GM12873 (cell line): ENCODE measurements around the gene PURB.

Experiments
- TF ChIP-seq, protein P1 (sequence below): IDR thresholded peaks from 2 replicates; pipeline ENCODE4 v1.5.1; 2012; ENCODE audit warnings: low read depth, mild to moderate bottlenecking, moderate library complexity, low read length, control low read depth; ENCODE audit not compliant: insufficient read depth; ENCODE audit errors: missing control alignments

The PURB gene

DNA sequence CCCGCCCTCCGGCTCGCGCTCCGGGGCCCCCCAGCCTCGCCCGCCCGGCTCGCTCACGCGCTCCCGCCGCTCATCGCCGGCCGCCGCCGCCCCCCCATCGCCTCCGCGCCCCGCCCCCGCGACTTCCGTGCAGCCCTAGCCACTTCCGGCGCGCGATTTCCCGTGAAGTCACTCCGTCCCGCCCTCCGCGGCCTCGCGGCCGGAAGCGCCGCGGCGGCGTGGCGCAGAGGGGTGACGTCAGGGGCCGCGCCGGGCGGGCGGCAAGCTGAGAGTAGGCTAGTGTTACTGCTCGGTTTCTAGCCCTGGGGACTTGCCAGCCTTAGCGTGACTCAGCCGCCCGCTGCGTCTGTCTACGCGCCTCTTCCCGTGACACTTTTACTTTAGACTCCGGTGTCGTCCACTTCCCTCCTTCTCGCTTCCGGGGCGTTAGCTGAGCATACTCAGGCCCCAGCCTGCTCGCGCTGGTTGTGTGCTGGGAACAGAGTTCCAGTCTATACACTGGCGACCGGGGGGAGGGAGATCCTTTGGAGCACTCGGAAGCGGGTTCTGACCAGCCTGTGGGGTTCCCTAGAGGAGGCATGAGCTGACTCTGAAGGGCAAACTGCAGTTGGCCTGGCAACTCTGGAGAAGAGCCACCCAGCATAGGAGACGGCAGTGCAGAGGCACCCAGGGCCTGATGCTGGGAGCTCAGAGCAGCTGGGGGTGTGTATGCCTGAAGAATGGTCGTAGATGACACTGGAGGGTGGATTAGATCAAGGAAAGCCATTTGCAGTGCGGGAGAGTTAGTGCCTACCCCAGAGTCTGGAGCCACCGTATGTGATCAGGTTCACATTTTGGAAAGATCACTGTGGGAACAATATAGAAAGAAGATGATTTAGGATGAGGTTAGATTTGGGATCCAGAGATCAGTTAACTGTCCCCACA lies at the start of gene PURB:
Gene PURB, minus strand, starts transcription at position 137 of the 924 bp plus-strand sequence. CDS start 182 bp downstream, outside the sequence.
- TF ChIP-seq, protein P1, sequence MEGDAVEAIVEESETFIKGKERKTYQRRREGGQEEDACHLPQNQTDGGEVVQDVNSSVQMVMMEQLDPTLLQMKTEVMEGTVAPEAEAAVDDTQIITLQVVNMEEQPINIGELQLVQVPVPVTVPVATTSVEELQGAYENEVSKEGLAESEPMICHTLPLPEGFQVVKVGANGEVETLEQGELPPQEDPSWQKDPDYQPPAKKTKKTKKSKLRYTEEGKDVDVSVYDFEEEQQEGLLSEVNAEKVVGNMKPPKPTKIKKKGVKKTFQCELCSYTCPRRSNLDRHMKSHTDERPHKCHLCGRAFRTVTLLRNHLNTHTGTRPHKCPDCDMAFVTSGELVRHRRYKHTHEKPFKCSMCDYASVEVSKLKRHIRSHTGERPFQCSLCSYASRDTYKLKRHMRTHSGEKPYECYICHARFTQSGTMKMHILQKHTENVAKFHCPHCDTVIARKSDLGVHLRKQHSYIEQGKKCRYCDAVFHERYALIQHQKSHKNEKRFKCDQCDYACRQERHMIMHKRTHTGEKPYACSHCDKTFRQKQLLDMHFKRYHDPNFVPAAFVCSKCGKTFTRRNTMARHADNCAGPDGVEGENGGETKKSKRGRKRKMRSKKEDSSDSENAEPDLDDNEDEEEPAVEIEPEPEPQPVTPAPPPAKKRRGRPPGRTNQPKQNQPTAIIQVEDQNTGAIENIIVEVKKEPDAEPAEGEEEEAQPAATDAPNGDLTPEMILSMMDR: no peak

GRCh38 chr7:44935016-44935415 lies 49.7 kb upstream of the PURB start:
- TF ChIP-seq, protein P1: no peak

- TF ChIP-seq, protein P1: no peak
Observed at GRCh38 chr7:44930921-44931320, 45.6 kb upstream of the PURB start.

GRCh38 chr7:44922351-44922694 lies 37.0 kb upstream of the PURB start:
- TF ChIP-seq, protein P1: no peak

DNA sequence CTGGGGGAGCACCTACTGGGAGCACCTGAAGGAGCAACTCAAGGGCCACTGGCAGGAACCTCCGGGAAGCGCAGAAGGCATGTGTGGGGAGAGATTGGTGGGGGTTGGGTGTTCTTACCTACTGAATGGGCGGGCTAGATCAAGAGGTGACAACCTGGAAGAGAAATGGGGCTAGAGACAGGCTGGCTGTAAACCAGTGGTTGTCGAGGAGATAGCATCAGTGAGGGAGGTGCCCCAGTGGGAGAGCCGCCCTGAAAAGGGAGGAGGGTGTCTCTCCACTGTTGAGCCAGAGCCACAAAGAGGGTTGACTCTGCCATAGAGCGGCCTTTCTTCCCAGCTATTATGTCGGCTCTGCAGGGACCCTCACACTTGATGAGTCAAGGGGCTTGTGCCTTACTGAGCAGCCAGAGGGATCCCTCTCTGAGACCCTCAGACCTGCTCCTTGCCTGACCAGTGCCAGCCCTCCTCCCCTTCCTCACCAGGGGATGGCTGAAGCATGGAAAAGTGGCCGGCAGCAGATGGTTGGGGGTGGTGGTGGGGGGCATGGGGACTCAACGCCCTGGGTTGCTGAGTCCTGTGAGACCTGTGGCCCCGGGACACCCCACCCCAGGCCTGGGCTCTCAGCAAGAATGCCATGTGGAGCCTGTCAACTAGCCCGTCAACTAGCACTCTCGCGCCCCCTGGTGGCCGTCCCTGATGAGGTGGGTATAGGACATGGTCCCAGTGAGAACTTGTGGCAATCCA lies 36.4 kb upstream of the PURB start:
- TF ChIP-seq, protein P1: peak; percentile 91

DNA sequence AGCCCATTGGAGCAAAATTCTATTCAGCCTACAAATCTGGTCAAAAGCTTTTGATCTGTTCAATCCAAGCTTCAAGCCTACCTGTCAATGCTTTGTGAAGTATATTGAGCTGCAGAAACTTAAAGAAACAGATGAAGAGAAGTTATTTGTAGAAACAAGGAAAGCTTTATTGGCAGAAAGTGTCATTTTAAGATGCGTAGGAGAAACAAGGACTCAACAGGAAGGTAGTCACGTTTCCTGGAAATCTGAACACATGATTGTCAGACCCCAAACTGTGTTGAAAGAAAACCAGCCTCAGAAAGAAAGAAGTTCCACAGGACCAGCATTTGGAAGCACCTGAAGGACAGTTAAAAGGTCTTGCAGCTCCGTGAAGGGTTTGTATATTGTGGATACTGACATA lies 34.8 kb upstream of the PURB start:
- TF ChIP-seq, protein P1: no peak

DNA sequence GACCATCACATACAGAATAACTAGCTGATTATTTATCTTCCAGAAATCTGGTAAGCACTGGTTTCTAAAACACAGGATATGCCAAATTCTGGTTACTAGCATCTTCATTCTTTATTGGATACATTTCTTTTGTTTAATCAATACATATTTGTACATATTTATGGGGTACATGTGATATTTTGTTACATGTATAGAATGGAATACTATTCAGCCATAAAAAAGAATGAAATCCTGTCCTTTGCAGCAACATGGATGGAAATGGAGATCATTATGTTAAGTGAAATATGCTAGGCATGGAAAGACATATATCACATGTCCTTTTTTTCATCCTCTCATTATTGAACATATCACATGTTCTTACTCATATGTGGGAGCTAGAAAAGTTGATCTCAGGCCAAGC lies 32.7 kb upstream of the PURB start:
- TF ChIP-seq, protein P1: no peak
